A673 (cell line): ENCODE data around the gene SAP30L. TPM values are rescaled to one million over a fixed set of nuclear protein-coding genes. Genes with fewer than 3 reads are reported as not detected.

Experiments
- BruUV-seq: library from RNA; stranded (reverse); fragments of 400-500 nt; replicated peaks from 2 replicates; lab custom pipeline; 2021; lab: Mats Ljungman, UMichigan
- CTCF ChIA-PET: fragments of 300-600 bp; sonication (Branson Sonifier 250); formaldehyde crosslinking; loops from one replicate; lab custom pipeline; 2022; ENCODE audit warnings: antibody characterized with exemption; lab: Charles Lee
- POLR2A ChIA-PET: fragments of 300-600 bp; sonication (Branson Sonifier 250); formaldehyde crosslinking; loops from one replicate; lab custom pipeline; 2022; ENCODE audit warnings: antibody characterized with exemption; ENCODE audit not compliant: low non-redundant PET; lab: Charles Lee
- DNase-seq: peaks from one replicate; pipeline ENCODE4 v3.0.0-alpha.2; 2015; ENCODE audit warnings: low spot score
- H3K27ac ChIP-seq: fragments of 200-600 bp; sonication (generic); 2 replicates; pipeline ENCODE4 v1.5.1; 2016; ENCODE audit warnings: mixed run types, low read depth, mild to moderate bottlenecking, mixed read lengths, antibody characterized with exemption, low read length; ENCODE audit not compliant: poor library complexity, severe bottlenecking
- H3K27me3 ChIP-seq: fragments of 200-600 bp; sonication (generic); replicated peaks from 2 replicates; pipeline ENCODE4 v1.6.1; 2017; ENCODE audit warnings: mixed run types, low read depth, mild to moderate bottlenecking, mixed read lengths, antibody characterized with exemption, low read length; ENCODE audit not compliant: insufficient read depth, poor library complexity
- H3K36me3 ChIP-seq: fragments of 200-600 bp; sonication (generic); 2 replicates; pipeline ENCODE4 v1.6.1; 2016; ENCODE audit warnings: mixed run types, mild to moderate bottlenecking, mixed read lengths, antibody characterized with exemption, low read length; ENCODE audit not compliant: insufficient read depth, poor library complexity, severe bottlenecking
- H3K4me1 ChIP-seq: fragments of 200-600 bp; sonication (generic); 2 replicates; pipeline ENCODE4 v1.6.1; 2017; ENCODE audit warnings: mixed run types, mild to moderate bottlenecking, mixed read lengths, antibody characterized with exemption, low read length; ENCODE audit not compliant: insufficient read depth, poor library complexity, severe bottlenecking
- H3K4me3 ChIP-seq: fragments of 200-600 bp; sonication (generic); 2 replicates; pipeline ENCODE4 v1.5.1; 2016; ENCODE audit warnings: low read depth, mixed run types, mild to moderate bottlenecking, mixed read lengths, low read length; ENCODE audit not compliant: poor library complexity, severe bottlenecking
- H3K9me3 ChIP-seq: fragments of 200-600 bp; sonication (generic); 2 replicates; pipeline ENCODE4 v1.6.1; 2016; ENCODE audit warnings: mixed run types, low read depth, mild to moderate bottlenecking, mixed read lengths, antibody characterized with exemption, low read length; ENCODE audit not compliant: poor library complexity, severe bottlenecking
- EZH2 ChIP-seq: fragments of 200-600 bp; sonication (generic); IDR thresholded peaks from 2 replicates; pipeline ENCODE4 v1.6.1; 2017; ENCODE audit warnings: borderline replicate concordance, low read depth, mild to moderate bottlenecking, mixed read lengths, antibody characterized with exemption, low read length; ENCODE audit not compliant: poor library complexity, severe bottlenecking
- intact Hi-C: fragments of 100-400 bp; cut with micrococcal nuclease; formaldehyde crosslinking; loops from one replicate; pipeline ENCODE4 v1.10.0; 2022; ENCODE audit not compliant: unreplicated experiment
- total RNA-seq: library from RNA; stranded (reverse); gene quantifications from 2 replicates; pipeline ENCODE4 v1.2.3, GENCODE V29; 2021
- TF ChIP-seq, protein P1 (sequence below): fragments of 300-800, 200-600 bp; sonication (generic); conservative IDR thresholded peaks from 2 replicates; pipeline ENCODE4 v1.5.1; 2017; ENCODE audit warnings: low read depth, mild to moderate bottlenecking, antibody characterized with exemption, low read length, moderate library complexity, mixed read lengths

The SAP30L gene
- total RNA-seq, 1 experiment from 2014 or later = 29.2 TPM

DNA sequence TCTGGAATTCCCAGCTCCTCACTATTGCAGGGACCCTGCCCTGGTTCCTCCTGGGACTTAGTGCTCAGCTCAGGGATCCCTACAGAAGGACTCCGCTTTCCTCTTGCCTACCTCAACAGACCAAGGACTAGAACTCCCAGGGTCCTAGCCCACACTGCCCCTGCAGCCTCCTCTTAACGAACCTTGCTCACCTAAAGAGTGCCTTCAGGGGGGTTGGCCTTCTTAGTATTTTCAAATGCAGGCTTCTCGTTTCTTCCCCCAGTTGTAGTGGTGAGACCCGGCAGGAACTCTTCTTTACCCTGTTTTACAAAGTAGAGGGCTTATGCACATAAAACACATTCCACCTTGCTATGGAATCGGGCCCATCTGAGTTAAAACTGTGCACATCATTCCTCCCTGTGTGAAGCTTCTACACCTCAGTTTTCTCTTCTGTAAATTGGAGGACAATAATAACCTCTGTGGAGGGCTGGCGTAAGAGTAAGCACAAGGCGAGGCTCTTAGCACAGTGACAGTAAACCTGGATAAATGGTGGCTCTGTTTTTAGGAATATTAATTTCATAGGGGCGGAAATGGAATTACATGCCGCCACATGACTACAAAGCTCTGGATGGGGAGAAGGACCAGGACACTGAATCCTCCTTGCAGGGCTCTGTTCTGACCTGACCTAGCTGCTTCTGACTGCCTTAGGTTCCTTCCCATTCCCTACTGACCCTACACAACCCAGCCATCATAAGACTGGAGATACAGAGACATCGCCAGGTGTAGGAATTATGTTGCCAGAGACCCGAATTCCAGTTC is 36.0 kb downstream of the SAP30L start:
- ChIA-PET POLR2A (no interaction called here), CTCF (no interaction called here)
- DNase-seq = no peak
- intact Hi-C loops = no loop called here
- Histone ChIP-seq H3K27ac (no peak overlapping the region), H3K9me3 (no peaks in the 10 kb centered on the region), H3K36me3 (no peaks in the 10 kb centered on the region), H3K4me3 (no peak overlapping the region), H3K4me1 (peaks cover 7% of the 10 kb centered on the region), H3K27me3 (peaks cover 100% of the 10 kb centered on the region)
- no TSS peak for BruUV-seq
- TF ChIP-seq, protein P1, sequence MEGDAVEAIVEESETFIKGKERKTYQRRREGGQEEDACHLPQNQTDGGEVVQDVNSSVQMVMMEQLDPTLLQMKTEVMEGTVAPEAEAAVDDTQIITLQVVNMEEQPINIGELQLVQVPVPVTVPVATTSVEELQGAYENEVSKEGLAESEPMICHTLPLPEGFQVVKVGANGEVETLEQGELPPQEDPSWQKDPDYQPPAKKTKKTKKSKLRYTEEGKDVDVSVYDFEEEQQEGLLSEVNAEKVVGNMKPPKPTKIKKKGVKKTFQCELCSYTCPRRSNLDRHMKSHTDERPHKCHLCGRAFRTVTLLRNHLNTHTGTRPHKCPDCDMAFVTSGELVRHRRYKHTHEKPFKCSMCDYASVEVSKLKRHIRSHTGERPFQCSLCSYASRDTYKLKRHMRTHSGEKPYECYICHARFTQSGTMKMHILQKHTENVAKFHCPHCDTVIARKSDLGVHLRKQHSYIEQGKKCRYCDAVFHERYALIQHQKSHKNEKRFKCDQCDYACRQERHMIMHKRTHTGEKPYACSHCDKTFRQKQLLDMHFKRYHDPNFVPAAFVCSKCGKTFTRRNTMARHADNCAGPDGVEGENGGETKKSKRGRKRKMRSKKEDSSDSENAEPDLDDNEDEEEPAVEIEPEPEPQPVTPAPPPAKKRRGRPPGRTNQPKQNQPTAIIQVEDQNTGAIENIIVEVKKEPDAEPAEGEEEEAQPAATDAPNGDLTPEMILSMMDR = no peak
- no peak for TF ChIP-seq EZH2

DNA sequence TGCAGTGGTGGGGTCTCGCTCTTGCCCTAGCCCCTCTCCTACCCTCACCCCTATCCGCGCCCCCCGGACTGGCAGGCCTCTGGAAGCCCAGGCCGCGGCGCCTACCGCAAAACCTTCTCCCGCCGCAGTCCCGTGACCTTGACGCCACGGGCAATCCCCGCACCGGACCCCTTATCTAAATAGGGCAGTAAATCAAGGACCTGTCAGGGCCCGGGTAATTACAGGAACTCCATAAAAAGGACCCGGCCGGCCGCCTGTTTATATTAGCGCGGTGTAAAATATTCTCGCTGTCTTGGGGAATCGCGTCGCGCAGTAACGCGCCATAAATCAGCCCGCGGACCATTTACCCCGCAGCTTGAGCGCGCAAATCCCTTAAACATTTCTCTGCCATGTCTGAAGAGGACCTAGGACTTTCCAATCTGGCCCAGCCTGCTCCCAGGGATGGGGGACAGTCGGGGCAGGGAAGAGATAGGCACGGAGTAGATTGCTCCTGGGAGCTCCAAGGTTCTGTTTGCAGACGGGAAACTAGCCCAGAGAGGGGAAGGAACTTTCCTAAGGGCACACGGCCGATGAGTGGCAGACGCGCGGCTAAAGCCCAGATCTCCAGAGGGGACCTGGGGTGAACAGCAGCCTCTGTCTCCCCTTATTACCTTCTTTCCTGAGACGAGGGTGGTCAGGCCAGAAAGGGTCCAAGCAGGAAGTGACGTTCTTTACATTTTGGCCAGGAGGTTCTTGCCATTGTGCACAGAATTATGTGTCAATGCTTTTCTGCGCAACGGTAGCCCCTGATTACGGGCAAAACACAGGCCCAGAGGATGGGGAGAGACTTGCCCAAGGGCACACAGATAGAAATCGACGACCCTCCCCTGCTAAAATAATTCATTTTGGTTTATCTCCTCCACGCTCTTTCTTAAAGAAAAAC is 37.0 kb downstream of the SAP30L start:
- no TSS peak for BruUV-seq
- Histone ChIP-seq H3K4me3 (no peak overlapping the region), H3K36me3 (no peaks in the 10 kb centered on the region), H3K27me3 (peaks cover 100% of the 10 kb centered on the region), H3K9me3 (no peaks in the 10 kb centered on the region), H3K27ac (no peak overlapping the region), H3K4me1 (peaks cover 7% of the 10 kb centered on the region)
- TF ChIP-seq EZH2 = peak; percentile 95
- TF ChIP-seq, protein P1 = no peak
- intact Hi-C loops = no loop called here
- no peak for DNase-seq
- POLR2A ChIA-PET = no interaction called here
- CTCF ChIA-PET = no interaction called here

DNA sequence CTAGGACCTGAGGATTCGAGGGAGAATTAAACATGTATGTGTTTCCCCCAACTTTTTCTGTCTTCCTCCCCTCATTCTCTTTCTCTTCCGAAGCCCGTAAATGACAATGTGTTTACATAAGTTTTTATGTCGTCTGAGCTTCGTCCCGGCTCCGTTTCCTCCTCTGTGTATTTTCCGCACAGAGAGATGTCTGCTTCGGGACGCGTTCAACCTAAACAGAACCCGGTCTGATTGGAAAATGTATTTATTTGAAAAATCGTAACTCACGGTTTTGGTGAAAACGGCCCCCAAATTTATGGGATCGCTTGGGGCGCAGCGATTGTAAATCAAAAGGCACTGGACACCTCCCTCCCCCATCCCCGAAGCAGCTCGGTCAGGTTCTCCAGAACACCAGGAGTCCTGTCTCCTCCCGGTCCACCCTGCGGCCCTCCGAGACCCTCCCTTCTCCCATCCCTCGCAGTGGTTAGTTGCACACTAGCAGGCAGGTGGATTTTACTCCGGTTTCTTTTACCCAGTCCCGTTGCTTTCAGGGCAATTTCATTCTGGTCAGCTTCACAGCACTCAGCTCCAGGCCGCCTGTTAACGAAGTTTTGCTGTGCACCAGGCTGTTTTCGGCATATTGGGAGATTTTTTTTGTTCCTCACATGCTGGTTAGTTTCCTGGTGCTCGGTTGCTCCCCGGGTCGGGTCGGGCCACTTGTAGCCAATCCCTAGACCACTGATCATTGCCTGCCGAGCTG is 38.0 kb downstream of the SAP30L start:
- peak; percentile 72 for TF ChIP-seq EZH2
- TF ChIP-seq, protein P1 = no peak
- H3K4me1 ChIP-seq = peaks cover 7% of the 10 kb centered on the region
- H3K9me3 ChIP-seq = no peaks in the 10 kb centered on the region
- POLR2A ChIA-PET = no interaction called here
- H3K27me3 ChIP-seq = peaks cover 95% of the 10 kb centered on the region
- CTCF ChIA-PET = interaction anchor here (0.6 kb wide), 1 partner anchor 14 kb away, joined by 4 read pairs; no protein-coding TSS in a partner anchor
- no peaks in the 10 kb centered on the region for H3K36me3 ChIP-seq
- intact Hi-C loops = no loop called here
- H3K4me3 ChIP-seq = no peak overlapping the region
- BruUV-seq = no TSS peak
- no peak overlapping the region for H3K27ac ChIP-seq
- DNase-seq = no peak
